HepG2 (cell line): Measurements from ENCODE around the gene INHA. TPM values are rescaled to one million over a fixed set of nuclear protein-coding genes. Genes with fewer than 3 reads are reported as not detected.
A peak's percentile ranks its signal among the peaks of the same experiment; 100 is the strongest.

Source experiments
- ATAD3A ChIP-seq: sonication (generic); formaldehyde crosslinking; IDR thresholded peaks from 2 replicates; pipeline ENCODE4 v1.4.0; 2020; ENCODE audit warnings: missing genetic modification reagents
- BATF2 ChIP-seq: sonication (generic); formaldehyde crosslinking; IDR thresholded peaks from 2 replicates; pipeline ENCODE4 v1.8.0; 2022; ENCODE audit warnings: mild to moderate bottlenecking, missing genetic modification reagents, moderate library complexity
- CENPBD1 ChIP-seq: sonication (generic); formaldehyde crosslinking; IDR thresholded peaks from 2 replicates; pipeline ENCODE4 v1.8.0; 2022; ENCODE audit warnings: missing genetic modification reagents, low read depth, mild to moderate bottlenecking, borderline replicate concordance
- CREB1 ChIP-seq, 2 experiments: fragments of 450-650 bp in 1 of 2; IDR thresholded peaks; 2 replicates each; pipeline ENCODE4 v1.6.1; 2016 to 2017; ENCODE audit warnings: control low read depth in 1 of 2, mild to moderate bottlenecking in 1 of 2, missing compliant biosample characterization in 1 of 2, missing genetic modification characterization in 1 of 2
- E2F2 ChIP-seq: sonication (generic); formaldehyde crosslinking; IDR thresholded peaks from 2 replicates; pipeline ENCODE4 v1.4.0; 2020; ENCODE audit warnings: missing genetic modification reagents, borderline replicate concordance
- EP300 ChIP-seq, 3 experiments: sonication (generic) in 1 of 3; formaldehyde crosslinking in 1 of 3; IDR thresholded peaks; 2 replicates each; pipeline versions ENCODE4 v1.5.1 to v1.6.1; 2011 to 2020; ENCODE audit warnings: low read depth in 2 of 3, low read length in 2 of 3, borderline replicate concordance in 1 of 3, improper control_type of control experiment in 1 of 3, mild to moderate bottlenecking in 1 of 3, missing genetic modification reagents in 1 of 3, moderate library complexity in 1 of 3
- FOXO1 ChIP-seq: sonication (generic); formaldehyde crosslinking; IDR thresholded peaks from 2 replicates; pipeline ENCODE4 v1.4.0; 2020; ENCODE audit warnings: missing genetic modification reagents
- GRHL1 ChIP-seq: sonication (generic); formaldehyde crosslinking; conservative IDR thresholded peaks from 2 replicates; pipeline ENCODE4 v1.8.0; 2022; ENCODE audit warnings: missing genetic modification reagents
- HMG20A ChIP-seq: IDR thresholded peaks from 2 replicates; pipeline ENCODE4 v1.6.1; 2016; ENCODE audit warnings: borderline replicate concordance
- HOMEZ ChIP-seq: IDR thresholded peaks from 2 replicates; pipeline ENCODE4 v1.6.1; 2016; ENCODE audit warnings: low read depth
- KLF9 ChIP-seq: IDR thresholded peaks from 2 replicates; pipeline ENCODE4 v1.6.1; 2016; ENCODE audit warnings: low read depth
- MED8 ChIP-seq: sonication (generic); formaldehyde crosslinking; IDR thresholded peaks from 2 replicates; pipeline ENCODE4 v1.8.1; 2023; ENCODE audit warnings: mild to moderate bottlenecking, missing genetic modification reagents; ENCODE audit not compliant: insufficient replicate concordance
- NFE2 ChIP-seq: sonication (generic); formaldehyde crosslinking; IDR thresholded peaks from 2 replicates; pipeline ENCODE4 v1.4.0; 2020; ENCODE audit warnings: missing genetic modification reagents
- NFE2L1 ChIP-seq: sonication (generic); formaldehyde crosslinking; IDR thresholded peaks from 2 replicates; pipeline ENCODE4 v1.4.0; 2020; ENCODE audit warnings: missing genetic modification reagents, mild to moderate bottlenecking, borderline replicate concordance
- REST ChIP-seq, 2 experiments: IDR thresholded peaks; 2 replicates each; pipeline ENCODE4 v1.6.1; 2011 to 2012; ENCODE audit warnings: low read length in 2 of 2, borderline replicate concordance in 1 of 2, low read depth in 1 of 2, mild to moderate bottlenecking in 1 of 2, moderate library complexity in 1 of 2
- SRSF4 ChIP-seq: fragments of 200-400 bp; formaldehyde crosslinking; IDR thresholded peaks from one replicate; pipeline ENCODE4 v1.6.1; 2018; ENCODE audit warnings: mild to moderate bottlenecking, low read depth, low read length, moderate library complexity; ENCODE audit not compliant: poor library complexity, severe bottlenecking
- YEATS4 ChIP-seq: sonication (generic); formaldehyde crosslinking; IDR thresholded peaks from 2 replicates; pipeline ENCODE4 v1.4.0; 2020; ENCODE audit warnings: missing genetic modification reagents, borderline replicate concordance
- ZNF431 ChIP-seq: sonication (generic); formaldehyde crosslinking; IDR thresholded peaks from 2 replicates; pipeline ENCODE4 v1.9.0; 2022; ENCODE audit warnings: missing genetic modification reagents, low read depth, mild to moderate bottlenecking, borderline replicate concordance
- ZNF577 ChIP-seq: sonication (generic); formaldehyde crosslinking; IDR thresholded peaks from 2 replicates; pipeline ENCODE4 v1.4.0; 2020; ENCODE audit warnings: mild to moderate bottlenecking, low read depth, missing genetic modification reagents, borderline replicate concordance
- polyA plus RNA-seq, 8 experiments: library from polyadenylated mRNA; depleted of rRNA in 3 of 8; stranded (reverse) in 7 of 8; unstranded in 1 of 8; fragments of >200 nt; fragmentation: Illumina TruSeq in 4 of 8; extraction: Trizol in 4 of 8; gene quantifications; 2 replicates each; pipeline versions ENCODE4 v1.2.1 to v1.2.3, GENCODE V29; 2011 to 2016; ENCODE audit warnings: low read depth in 4 of 8, missing spikeins in 1 of 8, mixed read lengths in 1 of 8; ENCODE audit not compliant: insufficient read depth in 1 of 8
- total RNA-seq, 5 experiments: library from RNA; depleted of rRNA; stranded (reverse); fragments of >200 nt; fragmentation: Illumina TruSeq; extraction: Trizol; gene quantifications; 2 replicates each; pipeline ENCODE4 v1.2.3, GENCODE V29; 2016; ENCODE audit warnings: low read depth in 1 of 5

INHA gene
- total and polyA plus RNA-seq, 2 of the 13 experiments (the other 11 are each of a cell fraction or from before 2014, with no cell fraction given), result 4.1 to 15.2 TPM

GRCh38 chr2:219618733-219619122 lies 46.6 kb downstream of the INHA start (continued):
- TF ChIP-seq REST (IDR thresholded peaks at IDR 0.05; ENCODE audit: borderline replicate concordance in 1 of 2, low read depth in 1 of 2, low read length in 2 of 2), result no peak
- TF ChIP-seq ATAD3A (CRISPR knock-in tag), result no peak
- TF ChIP-seq NFE2 (CRISPR knock-in tag), result no peak
- no peak for TF ChIP-seq CENPBD1 (CRISPR knock-in tag)
- no peak for TF ChIP-seq E2F2 (CRISPR knock-in tag)
- TF ChIP-seq GRHL1 (CRISPR knock-in tag), result no peak
- TF ChIP-seq KLF9 (CRISPR knock-in tag), result no peak
- no peak for TF ChIP-seq YEATS4 (CRISPR knock-in tag)
- TF ChIP-seq ZNF577 (CRISPR knock-in tag), result no peak
- TF ChIP-seq SRSF4, result no peak
- TF ChIP-seq CREB1 (IDR thresholded peaks at IDR 0.05), result peak; percentile 78
- 0 out of 2 replicates have a peak, but pooled peaks have one; percentile 44 for TF ChIP-seq CREB1 (CRISPR knock-in tag; IDR thresholded peaks at IDR 0.05)
- TF ChIP-seq BATF2 (CRISPR knock-in tag), result no peak
- no peak for TF ChIP-seq NFE2L1
- TF ChIP-seq FOXO1 (CRISPR knock-in tag), result peak; percentile 8; the same call in 1 of the 2 replicates
- no peak for TF ChIP-seq MED8
- TF ChIP-seq ZNF431, result 0 out of 2 replicates have a peak, but pooled peaks have one; percentile 29
- no peak; a peak in 1 of 4 replicates for TF ChIP-seq EP300 (IDR thresholded peaks at IDR 0.05; ENCODE audit: low read depth in 2 of 2, low read length in 2 of 2)
- no peak for TF ChIP-seq EP300 (CRISPR knock-in tag; IDR thresholded peaks at IDR 0.05; ENCODE audit: borderline replicate concordance)
- TF ChIP-seq HOMEZ (CRISPR knock-in tag), result no peak
- peak; percentile 27 for TF ChIP-seq HMG20A (CRISPR knock-in tag)
